ENCODE measurements around the gene PGAP3.

Gene PGAP3

DNA sequence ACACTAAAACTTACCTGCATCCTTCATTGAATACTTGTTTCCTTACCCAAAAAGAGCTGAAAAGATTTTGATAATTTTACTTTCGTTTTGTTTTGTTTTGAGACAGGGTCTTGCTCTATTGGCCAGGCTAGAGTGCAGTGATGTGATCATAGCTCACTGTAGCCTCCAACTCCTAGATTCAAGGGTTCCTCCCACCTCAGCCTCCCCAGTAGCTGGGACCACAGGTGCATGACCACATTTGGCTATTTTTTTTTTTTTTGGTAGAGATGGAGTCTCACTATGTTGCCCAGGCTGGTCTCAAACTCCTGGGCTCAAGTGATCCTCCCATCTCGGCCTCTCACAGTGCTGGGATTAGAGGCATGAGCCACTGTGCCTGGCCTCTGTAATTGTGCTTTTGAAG lies 32.8 kb downstream of the PGAP3 start:
- DNase-seq: no peak

DNA sequence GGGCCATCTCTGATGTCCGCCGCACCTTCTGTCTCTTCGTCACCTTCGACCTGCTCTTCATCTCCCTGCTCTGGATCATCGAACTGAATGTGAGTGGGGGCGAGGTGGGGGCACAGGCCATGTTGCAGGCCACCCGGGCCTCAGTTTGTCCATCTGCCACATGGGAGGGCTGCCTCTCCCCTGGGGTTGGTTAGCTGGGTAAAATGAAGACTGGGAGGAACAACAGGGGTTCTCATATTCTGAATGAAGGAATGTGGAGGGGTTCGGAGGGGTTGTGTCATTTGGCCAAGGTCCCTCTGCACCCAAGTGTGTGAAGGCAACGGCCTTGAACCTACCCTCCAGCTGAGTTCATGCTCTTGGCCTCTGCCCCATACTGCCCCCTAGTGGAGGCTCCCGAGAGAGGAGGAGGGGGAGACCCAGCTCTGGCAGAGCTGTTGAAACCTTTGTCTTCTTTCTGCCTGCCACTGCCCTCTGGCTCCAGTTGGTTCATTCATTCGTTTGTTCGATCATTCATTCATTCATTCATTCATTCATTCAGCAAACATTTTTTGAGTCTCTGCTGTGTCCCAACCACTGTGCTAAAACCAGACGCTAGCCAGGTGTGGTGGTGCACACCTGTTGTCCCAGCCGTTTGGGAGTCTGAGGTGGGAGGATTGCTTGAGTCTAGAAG lies 34.1 kb downstream of the PGAP3 start:
- peak; percentile 46 for DNase-seq

DNA sequence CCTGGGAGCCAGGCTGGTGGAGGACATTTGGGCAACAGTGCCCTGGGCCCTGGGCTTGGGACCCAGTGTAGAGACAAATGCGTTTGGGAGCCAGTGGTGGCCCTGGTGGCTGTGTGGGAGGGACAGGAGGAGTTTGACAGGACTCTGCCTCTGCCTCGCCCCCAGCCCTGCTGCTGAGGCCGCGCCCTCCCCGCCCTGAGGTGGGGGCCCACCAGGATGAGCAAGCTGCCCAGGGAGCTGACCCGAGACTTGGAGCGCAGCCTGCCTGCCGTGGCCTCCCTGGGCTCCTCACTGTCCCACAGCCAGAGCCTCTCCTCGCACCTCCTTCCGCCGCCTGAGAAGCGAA lies 34.6 kb downstream of the PGAP3 start:
- no peak for DNase-seq

DNA sequence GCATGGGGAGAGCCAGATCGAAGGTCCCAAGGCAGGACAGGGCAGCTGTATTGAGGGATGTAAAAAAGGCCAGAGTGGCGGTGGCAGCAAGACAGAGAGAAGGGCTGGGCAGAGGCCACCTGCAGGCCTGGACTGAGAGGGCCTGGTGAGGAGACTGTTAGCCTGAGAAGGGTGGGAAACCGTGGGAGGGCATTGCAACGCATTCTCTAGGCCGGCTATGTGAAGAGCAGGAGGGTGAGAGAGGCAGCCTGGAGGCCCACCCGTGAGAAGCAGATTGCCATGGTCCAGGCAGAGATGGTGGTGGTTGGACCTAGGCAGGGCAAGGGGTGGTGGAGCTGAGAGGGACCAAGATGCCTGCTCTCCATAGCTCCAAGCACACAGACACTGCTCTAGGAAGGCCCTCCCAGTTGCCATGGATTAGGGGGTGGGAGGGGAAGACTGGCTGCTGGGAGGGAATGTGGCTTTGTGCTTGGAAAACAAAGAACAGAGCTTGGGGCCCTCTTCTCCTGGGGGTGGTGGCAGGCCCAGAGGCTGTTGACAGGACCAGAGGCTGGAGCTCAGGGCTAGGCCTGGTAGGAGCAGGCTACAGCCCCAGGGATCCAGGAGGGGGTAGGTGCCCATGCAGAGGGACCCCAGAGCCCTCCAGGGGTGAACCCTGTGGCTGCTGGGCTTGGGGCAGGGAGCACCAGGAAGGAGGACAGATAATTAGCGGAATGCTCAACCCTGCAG lies 35.1 kb downstream of the PGAP3 start:
- no peak for DNase-seq

DNA sequence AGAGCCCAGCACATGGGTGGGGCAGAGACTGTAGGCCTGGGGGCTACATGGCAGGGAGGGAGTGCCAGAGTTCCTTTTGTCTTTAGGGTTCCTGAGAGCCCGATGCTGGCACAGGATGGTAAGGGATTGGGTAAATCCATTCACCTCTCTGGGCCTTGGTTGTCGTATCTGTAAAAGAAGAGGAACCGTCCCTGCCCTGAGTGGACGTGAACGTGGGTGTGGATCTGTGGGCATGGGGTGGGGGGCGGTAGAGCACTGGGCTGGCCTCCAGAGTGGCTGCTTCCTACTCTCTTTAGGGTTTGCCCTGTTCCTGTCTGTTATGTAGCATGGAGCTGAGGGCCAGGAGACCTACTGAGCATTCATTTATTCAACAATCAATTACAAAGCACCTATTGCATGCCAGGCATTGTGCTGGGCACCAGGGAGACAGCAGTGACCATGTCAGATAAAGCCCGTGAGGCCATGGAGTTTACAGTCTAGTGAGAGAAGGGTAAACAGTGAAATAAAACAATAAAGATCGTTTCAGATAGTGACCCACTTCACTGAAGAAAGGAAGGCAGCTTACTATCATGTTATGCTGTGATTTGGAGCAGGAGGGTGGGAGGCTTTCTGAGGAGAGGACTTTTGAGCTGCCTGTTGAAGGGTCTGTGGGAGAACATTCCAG lies 35.8 kb downstream of the PGAP3 start:
- DNase-seq: no peak

DNA sequence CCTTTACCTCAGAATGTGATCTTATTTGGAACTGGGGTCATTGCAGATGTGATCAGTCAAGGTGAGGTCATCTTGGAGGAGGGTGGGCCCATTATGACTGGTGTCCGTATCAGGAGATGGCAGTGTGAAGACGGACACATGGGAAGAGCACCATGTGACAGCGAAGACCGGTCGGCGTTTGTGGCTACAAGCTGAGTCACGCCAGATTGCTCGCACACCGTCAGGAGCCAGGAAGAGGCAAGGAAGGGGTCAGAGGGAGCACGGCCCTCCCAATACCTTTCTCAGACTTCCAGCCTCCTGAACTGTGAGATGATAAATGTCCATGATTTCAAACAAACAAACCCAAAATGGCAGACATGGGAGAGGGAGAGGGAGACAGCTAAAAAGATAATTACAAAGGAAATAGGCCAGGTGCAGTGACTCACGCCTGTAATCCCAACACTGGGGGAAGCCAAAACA lies 37.7 kb downstream of the PGAP3 start:
- no peak for DNase-seq

DNA sequence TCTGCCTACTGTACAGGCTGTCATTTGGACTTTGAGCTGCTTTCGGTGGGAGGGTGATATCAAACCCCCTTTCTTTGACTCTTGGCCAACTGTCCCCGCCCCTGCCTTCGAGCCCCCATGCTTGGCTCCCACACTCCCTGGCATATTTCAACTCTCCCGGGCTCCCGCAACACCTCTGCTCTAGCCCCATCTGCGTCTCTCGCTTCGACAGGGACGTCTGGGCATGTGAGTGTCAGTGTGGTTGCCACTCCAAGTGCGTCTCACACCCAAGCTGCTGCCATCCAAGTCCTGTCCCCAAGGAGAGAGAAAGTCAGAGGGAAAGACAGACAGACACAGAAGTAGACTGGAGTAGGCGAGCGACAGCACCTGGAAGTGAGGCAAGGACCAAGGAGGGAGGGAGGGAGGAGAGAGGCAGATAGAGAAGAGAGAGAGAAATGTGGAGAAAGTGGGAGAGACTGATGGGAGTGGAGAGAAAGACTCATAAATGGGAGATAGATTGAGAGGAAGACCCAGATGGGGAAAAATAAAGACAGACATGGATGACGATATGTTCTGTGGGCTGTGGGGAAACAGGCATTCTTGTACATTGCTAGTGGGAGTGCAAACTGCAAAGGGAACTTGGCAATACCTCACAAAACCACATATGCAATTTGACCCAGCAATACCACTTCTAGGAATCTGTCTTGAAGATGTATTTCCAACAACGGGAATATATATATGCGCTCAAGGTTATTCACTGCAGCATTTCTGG lies 39.1 kb downstream of the PGAP3 start:
- peak; percentile 61 for DNase-seq

DNA sequence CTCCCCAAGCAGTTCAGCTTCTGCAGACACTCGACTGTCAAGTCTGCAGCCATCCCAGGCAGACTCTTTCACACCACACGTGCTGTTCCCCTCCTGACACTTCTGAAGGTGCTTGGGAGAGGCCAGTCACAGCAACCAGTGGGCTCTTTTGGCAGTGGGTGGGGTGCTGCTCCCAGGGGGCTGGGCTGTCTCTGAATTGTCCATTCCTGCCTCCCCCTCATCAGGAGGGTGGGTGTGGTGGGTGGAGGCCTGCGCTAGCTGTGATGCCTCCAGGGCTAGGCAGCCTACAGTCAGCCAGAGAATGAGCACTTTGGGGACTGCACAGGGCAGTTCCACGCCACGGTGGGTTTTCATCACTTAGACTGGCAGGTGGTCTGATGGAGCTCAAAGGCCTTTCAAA lies 40.6 kb downstream of the PGAP3 start:
- DNase-seq: no peak

DNA sequence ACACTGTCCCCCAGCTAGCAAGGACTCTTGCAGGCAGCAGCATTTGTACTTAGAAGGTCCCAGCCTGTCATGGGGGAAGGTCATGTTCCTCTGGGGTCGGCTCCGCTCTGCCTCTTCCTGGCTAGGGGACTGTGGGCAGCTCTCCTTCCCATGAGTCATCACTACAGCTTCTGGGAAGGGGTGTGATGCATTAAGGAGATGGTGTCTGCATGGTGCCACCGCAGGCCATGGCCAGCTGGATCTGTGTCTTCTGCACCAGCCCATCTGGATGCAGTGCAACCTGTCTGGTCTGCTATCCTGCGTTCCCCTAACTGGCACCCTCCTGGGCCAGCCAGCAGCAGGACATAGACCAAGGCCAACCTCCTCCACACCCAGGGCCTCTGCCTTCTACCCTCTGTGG lies 44.6 kb downstream of the PGAP3 start:
- peak; percentile 25 for DNase-seq

DNA sequence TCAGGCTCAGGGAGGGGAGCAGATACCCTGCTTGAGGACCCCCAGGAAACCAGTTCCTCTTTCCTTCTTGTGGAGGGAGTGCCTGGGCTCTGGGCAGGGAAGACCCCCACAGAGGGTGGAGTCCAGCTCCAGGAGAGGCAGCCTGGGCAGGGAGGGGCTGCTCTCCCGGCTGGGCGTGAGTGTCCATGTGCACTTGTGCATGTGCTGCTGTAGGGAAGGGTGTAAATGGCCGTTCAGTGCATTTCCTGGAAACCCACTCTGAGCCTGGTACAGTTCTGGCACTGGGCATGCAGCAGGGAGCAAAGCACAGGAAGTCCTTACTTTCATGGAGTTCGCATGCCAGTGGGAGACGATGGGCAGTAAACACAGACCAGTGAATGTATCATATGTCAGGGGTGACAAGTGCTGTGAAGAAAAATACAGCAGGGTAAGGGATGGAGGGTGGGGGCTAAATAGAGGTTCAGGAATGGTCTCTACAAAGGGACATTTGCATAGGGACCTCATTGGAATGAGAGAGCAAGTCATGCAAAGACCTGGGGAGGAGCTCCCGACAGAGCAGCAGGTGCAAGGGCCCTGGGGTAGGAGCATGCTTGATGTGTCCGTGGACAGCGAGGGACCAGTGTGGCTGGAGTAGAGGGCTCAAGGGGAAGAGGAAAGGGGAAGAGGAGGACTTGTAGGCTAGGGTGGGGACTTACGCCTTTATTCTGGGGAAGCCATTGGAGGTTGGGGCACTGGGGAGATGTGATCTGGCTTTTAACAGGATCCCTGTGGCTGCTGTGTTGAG lies 45.4 kb downstream of the PGAP3 start:
- DNase-seq: no peak

DNA sequence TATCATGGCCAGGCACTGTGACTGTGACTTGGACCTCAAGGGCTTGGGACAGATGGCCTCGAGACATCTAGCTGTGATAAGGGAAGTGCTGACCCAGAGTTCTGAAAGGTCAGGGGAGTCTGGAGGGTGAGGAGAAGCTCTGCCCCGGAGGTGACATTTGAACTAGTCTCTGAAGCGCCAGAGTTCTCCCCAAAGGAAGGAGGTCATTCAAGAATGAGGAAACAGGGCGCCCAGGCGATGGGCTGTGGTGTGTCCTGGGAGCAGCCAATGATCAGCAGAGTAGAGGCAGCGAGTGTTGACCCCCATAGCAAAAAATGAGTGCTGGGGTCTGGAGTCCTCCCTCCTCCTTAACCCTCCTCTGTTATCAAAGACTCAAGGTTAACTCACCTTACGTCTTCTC lies 46.0 kb downstream of the PGAP3 start:
- no peak for DNase-seq

DNA sequence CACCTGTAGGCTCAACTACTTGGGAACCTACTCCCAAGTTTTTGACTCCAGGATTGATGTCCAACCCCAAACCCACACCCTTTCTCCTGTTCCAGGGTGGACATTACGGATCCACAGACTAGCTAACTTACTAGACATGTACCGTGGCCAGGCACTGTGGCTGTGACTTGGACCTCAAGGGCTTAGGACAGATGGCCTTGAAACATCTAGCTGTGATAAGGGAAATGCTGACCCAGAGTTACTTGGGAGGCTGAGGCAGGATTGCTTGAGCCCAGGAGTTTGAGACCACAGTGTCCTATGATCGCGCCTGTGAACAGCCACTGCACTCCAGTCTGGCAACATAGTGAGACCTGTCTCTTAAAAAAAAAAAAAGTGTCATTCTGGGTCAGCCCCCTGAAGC lies 46.8 kb downstream of the PGAP3 start:
- DNase-seq: no peak

DNA sequence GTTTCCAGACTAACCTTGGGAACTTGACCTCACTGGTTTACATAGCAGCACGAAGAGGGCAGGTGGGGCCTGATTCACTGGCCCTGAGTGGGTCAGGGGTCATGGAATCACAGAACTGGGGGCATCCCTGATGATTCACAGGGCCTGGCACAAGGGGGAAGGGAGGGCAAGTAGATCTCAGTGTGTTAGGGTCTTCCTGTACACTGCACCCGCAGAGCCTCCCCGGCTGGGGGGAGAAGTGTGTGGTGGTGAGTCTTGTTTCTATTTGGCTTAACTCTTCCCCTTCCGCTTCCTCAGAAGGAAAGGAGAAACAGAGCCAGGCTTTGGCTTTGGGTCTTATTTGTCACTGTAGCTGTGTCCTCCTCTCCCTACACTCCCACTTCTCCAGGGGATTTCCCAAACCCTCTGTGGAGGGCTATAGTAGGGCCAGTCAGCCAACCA lies 47.2 kb downstream of the PGAP3 start:
- no peak for DNase-seq

DNA sequence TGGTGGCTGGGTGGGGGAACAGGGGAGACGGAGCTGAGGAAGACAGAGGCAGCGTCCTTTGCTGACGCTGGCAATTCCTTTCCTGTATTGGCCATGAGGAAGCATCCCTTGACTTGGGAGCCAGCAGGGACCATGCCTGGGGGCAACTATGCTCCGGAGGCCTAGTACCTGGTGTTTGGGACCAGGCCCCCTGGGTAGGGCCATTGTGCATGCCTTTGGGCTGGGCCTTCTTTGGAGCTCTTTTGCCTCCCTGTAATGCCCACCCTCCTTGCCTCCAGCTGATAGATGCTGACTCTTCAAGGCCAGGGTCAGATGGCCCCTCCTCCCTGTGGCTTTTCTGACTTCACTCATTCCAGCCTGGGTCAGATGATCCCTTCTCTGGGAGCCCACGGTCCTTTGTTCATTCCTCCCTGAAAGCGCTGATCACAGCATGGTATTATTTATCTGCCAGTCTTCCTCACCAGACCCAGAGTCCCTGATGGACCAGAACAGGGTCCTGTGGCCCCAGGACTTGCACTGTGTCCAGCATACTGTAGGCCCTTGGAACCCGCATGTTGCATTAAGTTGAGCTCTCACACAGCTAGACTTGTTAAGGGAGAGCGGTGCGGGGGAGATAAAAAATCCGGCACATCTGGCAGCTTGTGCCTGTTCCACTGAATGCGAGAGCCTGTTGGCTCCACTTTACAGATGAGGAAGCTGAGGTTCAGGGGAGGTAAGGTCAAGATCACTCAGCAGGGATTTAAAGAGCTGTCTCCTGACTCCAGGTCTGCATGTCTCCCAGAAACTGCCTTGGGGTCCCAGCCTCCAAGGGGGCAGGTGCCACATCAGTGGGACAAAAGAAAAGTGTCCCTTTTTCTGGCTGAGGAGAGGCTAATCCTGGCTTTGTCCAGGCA lies 48.0 kb downstream of the PGAP3 start:
- DNase-seq: no peak

DNA sequence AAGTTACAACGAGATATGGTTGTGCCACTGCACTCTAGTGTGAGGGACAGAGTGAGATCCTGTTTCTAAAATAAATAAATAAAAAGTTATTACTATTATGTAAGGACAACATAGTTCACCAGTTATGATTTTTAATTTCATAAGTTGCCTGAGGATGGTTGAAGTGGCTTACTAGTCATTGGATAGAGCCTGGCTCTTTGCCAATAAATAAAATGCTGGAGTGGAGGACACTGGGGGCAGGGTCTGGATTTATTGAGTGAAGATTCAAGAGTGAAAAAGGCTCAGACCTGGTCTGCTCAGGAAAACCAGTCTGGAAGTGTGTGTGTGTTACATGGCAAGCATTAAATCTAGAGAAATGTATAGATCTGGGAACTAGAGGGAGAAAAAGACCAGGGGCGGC lies 48.8 kb downstream of the PGAP3 start:
- DNase-seq: no peak

DNA sequence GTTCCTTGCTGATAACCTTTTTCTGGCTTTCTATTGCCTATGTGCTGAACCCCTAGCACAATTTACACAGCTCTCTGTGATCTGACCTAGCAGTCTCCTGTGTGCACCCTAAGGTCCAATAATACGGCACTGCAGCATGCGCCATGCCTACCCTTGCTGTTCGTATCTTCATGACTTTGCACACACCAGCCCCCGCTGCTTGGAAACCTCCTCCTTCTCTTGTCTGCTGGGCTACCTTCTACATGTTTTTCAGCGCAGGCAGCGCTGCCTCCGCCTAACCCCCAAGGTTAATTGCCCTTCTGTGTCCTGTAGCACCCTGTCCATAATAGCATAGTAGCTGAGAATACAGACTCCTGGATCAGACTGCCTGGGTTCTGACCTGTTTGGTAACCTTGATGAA lies 49.5 kb downstream of the PGAP3 start:
- DNase-seq: no peak

DNA sequence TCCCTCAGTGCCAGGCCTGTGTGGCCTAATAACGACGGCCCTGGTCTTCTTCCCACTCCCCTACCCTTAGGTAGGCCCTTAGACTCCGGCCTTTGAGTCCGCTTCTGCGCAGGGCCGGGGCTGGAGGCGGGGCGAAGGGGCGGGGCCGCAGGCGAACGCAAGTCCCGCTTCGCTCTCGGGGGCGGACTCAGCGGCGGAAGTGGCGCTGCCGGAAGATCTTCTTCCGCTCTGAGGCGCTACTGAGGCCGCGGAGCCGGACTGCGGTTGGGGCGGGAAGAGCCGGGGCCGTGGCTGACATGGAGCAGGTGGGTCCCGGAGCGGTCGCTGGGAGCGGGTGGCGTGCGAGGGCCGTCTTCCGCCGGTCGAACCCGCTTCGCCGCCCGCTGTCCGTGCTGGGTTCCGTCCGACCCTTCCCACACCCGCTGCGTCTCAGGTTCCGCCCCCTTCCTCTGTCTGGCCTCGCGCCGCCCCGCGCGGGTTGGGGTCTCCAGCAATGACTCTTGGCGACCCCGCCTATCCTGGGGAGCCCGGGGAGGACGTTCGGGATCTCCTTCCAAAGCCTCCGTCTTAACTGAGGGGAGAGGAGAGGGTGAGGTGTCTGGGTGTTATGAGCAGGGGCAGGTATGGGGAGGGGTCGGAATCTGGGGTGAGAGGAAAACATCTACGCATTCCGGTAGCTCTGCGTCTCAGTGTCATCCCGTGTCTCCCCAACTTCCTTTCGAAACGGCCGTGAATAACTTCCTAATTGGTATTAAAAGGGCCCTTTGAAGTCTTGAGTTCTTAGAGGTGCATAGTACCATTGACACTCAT lies 50.7 kb downstream of the PGAP3 start, which contains the start of gene STARD3:
STARD3 (plus strand) TSS at position 218 of the 810 bp plus-strand sequence. CDS start 16,388 bp downstream, outside the sequence.
- peak; percentile 86 for DNase-seq

DNA sequence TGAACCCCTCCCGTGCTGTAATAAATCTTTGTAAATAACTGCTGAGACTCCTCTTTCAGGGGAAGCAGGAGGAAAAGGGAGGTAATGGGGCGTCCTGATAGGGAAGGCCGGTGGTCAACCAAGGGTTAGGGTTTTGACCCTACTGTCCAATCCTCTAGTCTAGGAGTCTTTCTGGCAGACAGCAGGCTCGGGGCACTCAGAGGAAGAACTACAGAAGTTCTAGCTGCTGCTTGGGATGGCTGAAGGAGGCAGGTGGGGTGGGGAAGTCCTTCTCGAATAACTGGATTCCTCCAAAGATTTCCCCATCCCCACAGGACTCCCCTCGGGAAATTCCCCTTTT lies 51.3 kb downstream of the PGAP3 start:
- DNase-seq: no peak

DNA sequence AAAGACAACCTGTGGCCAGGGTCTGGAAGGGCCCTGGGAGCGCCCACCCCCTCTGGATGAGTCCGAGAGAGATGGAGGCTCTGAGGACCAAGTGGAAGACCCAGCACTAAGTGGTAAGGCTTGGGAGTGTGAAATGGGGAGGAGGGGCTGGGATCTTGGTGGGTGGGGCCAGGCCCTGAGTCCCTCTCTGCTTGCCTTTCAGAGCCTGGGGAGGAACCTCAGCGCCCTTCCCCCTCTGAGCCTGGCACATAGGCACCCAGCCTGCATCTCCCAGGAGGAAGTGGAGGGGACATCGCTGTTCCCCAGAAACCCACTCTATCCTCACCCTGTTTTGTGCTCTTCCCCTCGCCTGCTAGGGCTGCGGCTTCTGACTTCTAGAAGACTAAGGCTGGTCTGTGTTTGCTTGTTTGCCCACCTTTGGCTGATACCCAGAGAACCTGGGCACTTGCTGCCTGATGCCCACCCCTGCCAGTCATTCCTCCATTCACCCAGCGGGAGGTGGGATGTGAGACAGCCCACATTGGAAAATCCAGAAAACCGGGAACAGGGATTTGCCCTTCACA lies 52.2 kb downstream of the PGAP3 start:
- no peak for DNase-seq

DNA sequence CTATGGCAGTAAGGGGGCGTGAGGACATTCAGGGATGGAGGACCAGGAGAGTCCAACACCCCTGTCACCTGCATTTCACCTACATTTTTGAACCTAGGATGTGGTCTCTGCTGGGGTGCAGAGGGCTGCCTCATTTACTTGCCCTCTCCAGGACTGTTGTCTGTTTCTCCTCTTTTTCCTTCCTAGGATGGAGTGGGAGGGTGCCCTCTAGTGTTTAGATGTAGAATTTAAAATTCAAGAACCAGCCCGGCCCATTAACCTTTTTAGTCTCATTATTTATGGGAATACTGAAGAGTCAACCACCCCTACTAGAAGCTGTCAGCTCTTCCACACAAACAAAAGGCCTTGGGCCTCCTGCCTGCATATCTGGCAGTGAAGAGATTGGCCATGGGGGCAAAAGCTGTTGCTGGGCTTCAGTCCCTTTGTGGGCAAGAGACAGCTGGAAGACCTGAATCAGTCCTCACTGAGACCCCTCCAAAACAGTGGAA lies 53.4 kb downstream of the PGAP3 start:
- peak; percentile 46 for DNase-seq

All from fibroblast of skin of scalp (primary cell).